Ovary (tissue), 3 donors: ENCODE data around the gene PRR29.

ENCODE experiments used
- EP300 ChIP-seq: sonication (generic); formaldehyde crosslinking; IDR thresholded peaks from one replicate; pipeline ENCODE4 v1.6.1; 2017; ENCODE audit warnings: antibody characterized with exemption
- POLR2A ChIP-seq: fragments of 450-650 bp; IDR thresholded peaks from one replicate; pipeline ENCODE4 v1.6.1; 2017; ENCODE audit warnings: antibody characterized with exemption, mild to moderate bottlenecking, moderate library complexity
- TF ChIP-seq, protein P1 (sequence below), 3 donors: fragments of 450-650 bp in 2 of 3; fragments of 200-600 bp in 1 of 3; IDR thresholded peaks; one replicate each; pipeline versions ENCODE4 v1.5.1 to v1.8.0; 2016 to 2022; ENCODE audit warnings: antibody characterized with exemption in 3 of 3, mild to moderate bottlenecking in 1 of 3
- donor health status: DM: no; HTN: no; CAD: no.

DNA sequence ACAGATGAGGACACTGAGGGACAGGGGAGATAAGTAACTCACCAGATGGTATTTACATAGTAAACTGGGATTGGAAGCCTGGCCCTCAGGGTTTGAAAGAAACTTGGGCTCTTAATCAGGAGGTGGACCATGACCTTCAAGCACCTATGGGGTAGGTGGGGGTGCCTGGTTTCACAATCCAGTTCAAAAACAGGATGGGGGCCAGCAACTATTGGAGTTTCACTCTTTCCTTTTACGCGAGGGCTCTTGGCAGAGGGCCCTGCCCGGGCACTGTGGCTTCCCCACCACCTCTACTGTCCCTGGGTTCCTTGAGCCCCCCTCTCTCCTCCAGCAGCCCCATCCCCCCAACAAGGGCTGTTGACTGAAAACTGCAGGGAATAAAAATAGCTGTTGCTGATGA lies 11.3 kb upstream of the PRR29 start:
- TF ChIP-seq POLR2A (no peak), EP300 (no peak)
- TF ChIP-seq, protein P1, sequence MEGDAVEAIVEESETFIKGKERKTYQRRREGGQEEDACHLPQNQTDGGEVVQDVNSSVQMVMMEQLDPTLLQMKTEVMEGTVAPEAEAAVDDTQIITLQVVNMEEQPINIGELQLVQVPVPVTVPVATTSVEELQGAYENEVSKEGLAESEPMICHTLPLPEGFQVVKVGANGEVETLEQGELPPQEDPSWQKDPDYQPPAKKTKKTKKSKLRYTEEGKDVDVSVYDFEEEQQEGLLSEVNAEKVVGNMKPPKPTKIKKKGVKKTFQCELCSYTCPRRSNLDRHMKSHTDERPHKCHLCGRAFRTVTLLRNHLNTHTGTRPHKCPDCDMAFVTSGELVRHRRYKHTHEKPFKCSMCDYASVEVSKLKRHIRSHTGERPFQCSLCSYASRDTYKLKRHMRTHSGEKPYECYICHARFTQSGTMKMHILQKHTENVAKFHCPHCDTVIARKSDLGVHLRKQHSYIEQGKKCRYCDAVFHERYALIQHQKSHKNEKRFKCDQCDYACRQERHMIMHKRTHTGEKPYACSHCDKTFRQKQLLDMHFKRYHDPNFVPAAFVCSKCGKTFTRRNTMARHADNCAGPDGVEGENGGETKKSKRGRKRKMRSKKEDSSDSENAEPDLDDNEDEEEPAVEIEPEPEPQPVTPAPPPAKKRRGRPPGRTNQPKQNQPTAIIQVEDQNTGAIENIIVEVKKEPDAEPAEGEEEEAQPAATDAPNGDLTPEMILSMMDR (IDR thresholded peaks at IDR 0.05): no peak
